RWPE2 (cell line): ENCODE results near the gene KCNG3.

Experiments used
- ATAC-seq: fragments of 200-7000 bp; cut with Tn5 transposase; 3 replicates; pipeline ENCODE4 v1.9.1; 2021; ENCODE audit warnings: low read depth
- DNase-seq: peaks from one replicate; pipeline ENCODE4 v3.0.0-alpha.2; 2020; ENCODE audit warnings: low spot score
- H3K27ac ChIP-seq: fragments of 450-650 bp; 2 replicates; pipeline ENCODE4 v1.5.1; 2017; ENCODE audit warnings: mild to moderate bottlenecking; ENCODE audit not compliant: poor library complexity, severe bottlenecking
- H3K27me3 ChIP-seq: fragments of 250-450 bp; sonication (Bioruptor Pico); 2 replicates; pipeline ENCODE4 v1.5.1; 2021; ENCODE audit warnings: mild to moderate bottlenecking, moderate library complexity; ENCODE audit not compliant: insufficient read depth, poor library complexity, severe bottlenecking
- H3K36me3 ChIP-seq: fragments of 250-450 bp; sonication (Bioruptor Pico); 2 replicates; pipeline ENCODE4 v1.5.1; 2020; ENCODE audit warnings: low read depth, mild to moderate bottlenecking, moderate library complexity
- H3K4me1 ChIP-seq: fragments of 250-450 bp; sonication (Bioruptor Pico); 2 replicates; pipeline ENCODE4 v1.5.1; 2021; ENCODE audit warnings: mild to moderate bottlenecking, moderate library complexity; ENCODE audit not compliant: insufficient read depth, poor library complexity, severe bottlenecking
- H3K4me3 ChIP-seq: fragments of 250-450 bp; sonication (Bioruptor Pico); 2 replicates; pipeline ENCODE4 v1.5.1; 2021; ENCODE audit warnings: mild to moderate bottlenecking, moderate library complexity; ENCODE audit not compliant: severe bottlenecking
- H3K9me3 ChIP-seq: fragments of 250-450 bp; sonication (Bioruptor Pico); 2 replicates; pipeline ENCODE4 v1.5.1; 2021; ENCODE audit warnings: mild to moderate bottlenecking, moderate library complexity; ENCODE audit not compliant: severe bottlenecking
- CTCF ChIP-seq: fragments of 450-650 bp; IDR thresholded peaks from one replicate; pipeline ENCODE4 v1.5.1; 2017; ENCODE audit warnings: mild to moderate bottlenecking, moderate library complexity; ENCODE audit not compliant: poor library complexity, severe bottlenecking

The KCNG3 gene

GRCh38 chr2:42464631-42465030 lies 29.2 kb downstream of the KCNG3 start:
- H3K27ac ChIP-seq: no peak overlapping the region
- H3K4me1 ChIP-seq: no peaks in the 10 kb centered on the region
- H3K27me3 ChIP-seq: no peaks in the 10 kb centered on the region
- ATAC-seq: no peak
- H3K4me3 ChIP-seq: no peak overlapping the region
- no peak for DNase-seq
- H3K9me3 ChIP-seq: no peaks in the 10 kb centered on the region
- H3K36me3 ChIP-seq: no peaks in the 10 kb centered on the region
- TF ChIP-seq CTCF: no peak

GRCh38 chr2:42463570-42463969 lies 30.2 kb downstream of the KCNG3 start:
- TF ChIP-seq CTCF: no peak
- ATAC-seq: no peak
- no peaks in the 10 kb centered on the region for H3K27me3 ChIP-seq
- no peaks in the 10 kb centered on the region for H3K9me3 ChIP-seq
- H3K36me3 ChIP-seq: no peaks in the 10 kb centered on the region
- H3K4me3 ChIP-seq: no peak overlapping the region
- H3K4me1 ChIP-seq: no peaks in the 10 kb centered on the region
- DNase-seq: no peak
- no peak overlapping the region for H3K27ac ChIP-seq

- ATAC-seq: no peak
- H3K4me3 ChIP-seq: no peak overlapping the region
- H3K36me3 ChIP-seq: no peaks in the 10 kb centered on the region
- no peak for DNase-seq
- TF ChIP-seq CTCF: no peak
- H3K27me3 ChIP-seq: no peaks in the 10 kb centered on the region
- no peaks in the 10 kb centered on the region for H3K9me3 ChIP-seq
- H3K27ac ChIP-seq: no peak overlapping the region
- no peaks in the 10 kb centered on the region for H3K4me1 ChIP-seq
Observed at GRCh38 chr2:42459296-42459695, 34.5 kb downstream of the KCNG3 start.

GRCh38 chr2:42458396-42458795 lies 35.4 kb downstream of the KCNG3 start:
- Histone ChIP-seq H3K4me3 (no peak overlapping the region), H3K27me3 (no peaks in the 10 kb centered on the region), H3K27ac (no peak overlapping the region), H3K4me1 (no peaks in the 10 kb centered on the region), H3K9me3 (no peaks in the 10 kb centered on the region), H3K36me3 (no peaks in the 10 kb centered on the region)
- ATAC-seq (no peak), DNase-seq (no peak)
- TF ChIP-seq CTCF: no peak

GRCh38 chr2:42457011-42457410 lies 36.8 kb downstream of the KCNG3 start:
- H3K27me3 ChIP-seq: no peaks in the 10 kb centered on the region
- no peak for ATAC-seq
- no peak for DNase-seq
- H3K4me1 ChIP-seq: no peaks in the 10 kb centered on the region
- H3K4me3 ChIP-seq: no peak overlapping the region
- no peak for TF ChIP-seq CTCF
- no peak overlapping the region for H3K27ac ChIP-seq
- H3K36me3 ChIP-seq: no peaks in the 10 kb centered on the region
- H3K9me3 ChIP-seq: no peaks in the 10 kb centered on the region
